ENCODE measurements around the gene SNX20. TPM values are rescaled to one million over a fixed set of nuclear protein-coding genes. Genes with fewer than 3 reads are reported as not detected.

The SNX20 gene
- total and polyA plus RNA-seq, 2 of the 4 experiments (the other 2 are of a cell fraction) = not detected

DNA sequence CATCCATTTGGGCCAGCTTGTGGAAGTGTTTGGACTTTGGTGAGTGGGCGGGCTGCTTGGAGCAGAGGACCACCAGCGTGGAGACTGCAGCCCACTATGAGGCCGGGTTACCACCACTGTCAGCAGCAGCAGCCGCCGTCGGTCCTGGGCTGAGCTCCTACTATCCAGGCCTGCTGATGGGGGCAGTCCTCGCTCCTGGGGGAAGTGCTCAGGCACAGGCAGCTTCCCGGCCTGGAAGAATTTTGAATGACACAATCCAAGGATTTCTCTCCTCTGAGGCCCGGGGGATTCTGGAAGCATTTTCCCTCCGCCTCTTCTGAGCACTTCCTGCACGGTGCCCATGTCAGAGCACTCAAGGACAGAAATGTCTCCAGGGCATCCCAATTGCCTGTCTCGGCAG, 7.0 kb upstream of the SNX20 start:
- BruUV-seq (replicated peaks) = no TSS peak

More for the DNA sequence above, 7.0 kb upstream of the SNX20 start:
- H3K9ac ChIP-seq (ENCODE audit: low read depth, low read length) = no peak overlapping the region
- no peak overlapping the region for H2BK15ac ChIP-seq (ENCODE audit: low read depth, low read length)
- no peak overlapping the region for H3K4me2 ChIP-seq (ENCODE audit: low read depth, low read length)
- peaks cover 15% of the 10 kb centered on the region for H3K27me3 ChIP-seq (ENCODE audit: control insufficient read depth, insufficient read depth, low read length)
- no peaks in the 10 kb centered on the region for H3K9me3 ChIP-seq (ENCODE audit: control insufficient read depth, insufficient read depth, low read length)
- in situ Hi-C loops (cut with MboI; ENCODE audit: low sequenced_read_pairs) = loop anchor here (10.0 kb wide), 1 partner anchor 117 kb away; no protein-coding TSS in a partner anchor
- H3K27ac ChIP-seq (ENCODE audit: insufficient read depth, low read length) = no peak overlapping the region
- H2AK9ac ChIP-seq (replicated peaks; ENCODE audit: low read depth, low read length, poor library complexity) = no peak overlapping the region
- H3K18ac ChIP-seq (ENCODE audit: low read depth, low read length) = no peak overlapping the region
- H3K4me3 ChIP-seq (ENCODE audit: insufficient read depth, low read depth, low read length) = no peak overlapping the region
- ChIA-PET CTCF (no interaction called here), POLR2A (ENCODE audit: unreplicated experiment) (no interaction called here)
- intact Hi-C loops (cut with micrococcal nuclease) = no loop called here
- H3K4ac ChIP-seq (ENCODE audit: low read depth, low read length) = no peak overlapping the region
- H4K8ac ChIP-seq (ENCODE audit: low read depth in 2 of 2, low read length in 2 of 2) = no peak overlapping the region
- no peak overlapping the region for H2BK120ac ChIP-seq (ENCODE audit: low read depth, low read length)
- no peaks in the 10 kb centered on the region for H4K20me1 ChIP-seq (ENCODE audit: insufficient read depth, low read length)
- H3K36me3 ChIP-seq (ENCODE audit: control insufficient read depth, insufficient read depth, low read length) = no peaks in the 10 kb centered on the region
- H2AK5ac ChIP-seq (ENCODE audit: low read depth, low read length) = no peak overlapping the region
- H3K79me1 ChIP-seq (ENCODE audit: low read depth in 1 of 2, low read length in 2 of 2) = no peaks in the 10 kb centered on the region
- no peak overlapping the region for H3K56ac ChIP-seq (ENCODE audit: extremely low read depth, insufficient read depth, low read length)
- no peak for TF ChIP-seq MXI1 (IDR thresholded peaks at IDR 0.05; ENCODE audit: borderline replicate concordance, low read depth, low read length)
- no peak for TF ChIP-seq CHD1 (IDR thresholded peaks at IDR 0.05; ENCODE audit: low read depth, low read length)
- TF ChIP-seq MAFK (IDR thresholded peaks at IDR 0.05; ENCODE audit: low read depth, low read length) = no peak
- TF ChIP-seq RAD21 (IDR thresholded peaks at IDR 0.05; ENCODE audit: low read length) = no peak
- no peak for TF ChIP-seq POLR2A (IDR thresholded peaks at IDR 0.05; ENCODE audit: low read depth, low read length)
- no peak for TF ChIP-seq CEBPB (IDR thresholded peaks at IDR 0.05; ENCODE audit: low read depth, low read length)
- WGBS, 2 experiments (ENCODE audit: extremely low coverage in 2 of 2, insufficient read length in 1 of 2) = 25% methylated on average over 4 of the region's 12 CpGs; no CpG with 5 or more reads in 1 of the 2 experiments
- dilution Hi-C loops (cut with HindIII; ENCODE audit: low sequenced_read_pairs, unreplicated experiment) = no loop called here
- no peak overlapping the region for H3K14ac ChIP-seq (replicated peaks; ENCODE audit: low read depth, low read length)
- H3K4me1 ChIP-seq (ENCODE audit: control insufficient read depth, insufficient read depth, low read length) = no peaks in the 10 kb centered on the region
- DNase-seq (no peak), ATAC-seq (ENCODE audit: low read depth) (no peak)
- H2BK20ac ChIP-seq (ENCODE audit: low read depth, low read length) = no peak overlapping the region
- H3K23ac ChIP-seq (ENCODE audit: low read depth, low read length) = no peak overlapping the region
- no peak overlapping the region for H4K91ac ChIP-seq (ENCODE audit: insufficient read depth, low read depth, low read length)
- no peak overlapping the region for H2BK5ac ChIP-seq (ENCODE audit: low read depth, low read length, poor library complexity, severe bottlenecking)
- H2AFZ ChIP-seq (replicated peaks; ENCODE audit: low read length, poor library complexity) = no peak overlapping the region
- 0 out of 2 replicates have a peak, but pooled peaks cover 4% of the 10 kb centered on the region for H3K9me1 ChIP-seq (ENCODE audit: insufficient read depth, low read length)
- no peak overlapping the region for H4K5ac ChIP-seq (ENCODE audit: low read depth, low read length)

Measured in IMR-90 (cell line).